ENCODE data around the gene TPP1.

The TPP1 gene

DNA sequence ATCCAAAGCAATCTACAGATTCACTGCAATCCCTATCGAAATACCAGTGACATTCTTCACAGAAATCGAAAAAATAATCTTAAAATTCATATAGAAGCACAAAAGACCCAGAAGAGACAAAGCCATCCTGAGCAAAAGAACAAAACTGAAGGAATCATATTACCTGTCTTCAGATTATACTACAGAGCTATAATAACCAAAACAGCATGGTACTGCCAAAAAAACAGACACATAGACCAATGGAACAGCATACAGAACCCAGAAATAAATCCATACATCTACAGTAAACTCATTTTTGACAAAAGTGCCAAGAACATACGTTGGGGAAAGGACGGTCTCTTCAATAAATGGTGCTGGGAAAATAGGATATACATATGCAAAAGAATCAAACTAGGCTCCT is 34.7 kb downstream of the TPP1 start:
- DNase-seq, result no peak

DNA sequence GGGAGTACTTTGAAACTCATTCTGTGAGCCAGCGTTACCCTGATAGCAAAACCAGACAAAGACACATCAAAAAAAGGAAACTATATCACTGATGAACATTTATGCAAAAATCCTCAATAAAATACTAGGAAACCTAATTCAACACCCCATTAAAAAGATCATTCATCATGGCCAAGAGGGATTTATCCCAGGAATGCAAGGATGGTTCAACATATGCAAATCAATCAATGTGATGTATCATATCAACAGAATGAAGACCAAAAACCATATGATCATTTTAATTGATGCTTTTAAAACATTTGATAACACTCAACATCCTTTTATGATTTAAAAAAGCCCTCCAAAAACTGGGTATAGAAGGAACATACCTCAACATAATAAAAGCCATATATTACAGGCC is 35.6 kb downstream of the TPP1 start:
- DNase-seq, result no peak

DNA sequence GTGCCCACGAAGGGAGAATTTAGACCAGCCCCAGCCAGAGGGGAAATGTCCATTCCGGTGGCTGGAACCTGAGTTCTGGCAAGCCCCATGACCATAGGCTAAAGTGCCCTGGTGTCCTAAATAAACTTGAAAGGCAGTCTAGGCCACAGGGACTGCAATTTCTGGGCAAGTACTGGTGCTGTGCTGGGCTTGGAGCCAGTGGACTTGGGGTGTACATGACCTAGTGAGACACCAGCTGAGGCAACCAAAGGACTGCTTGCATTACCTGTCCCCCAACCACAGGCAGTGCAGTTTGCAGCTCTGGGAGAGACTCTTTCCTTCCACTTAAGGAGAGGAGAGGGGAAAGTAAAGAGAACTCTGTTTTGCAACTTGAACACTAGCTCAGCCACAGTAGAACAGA is 39.5 kb downstream of the TPP1 start:
- DNase-seq, result no peak

DNA sequence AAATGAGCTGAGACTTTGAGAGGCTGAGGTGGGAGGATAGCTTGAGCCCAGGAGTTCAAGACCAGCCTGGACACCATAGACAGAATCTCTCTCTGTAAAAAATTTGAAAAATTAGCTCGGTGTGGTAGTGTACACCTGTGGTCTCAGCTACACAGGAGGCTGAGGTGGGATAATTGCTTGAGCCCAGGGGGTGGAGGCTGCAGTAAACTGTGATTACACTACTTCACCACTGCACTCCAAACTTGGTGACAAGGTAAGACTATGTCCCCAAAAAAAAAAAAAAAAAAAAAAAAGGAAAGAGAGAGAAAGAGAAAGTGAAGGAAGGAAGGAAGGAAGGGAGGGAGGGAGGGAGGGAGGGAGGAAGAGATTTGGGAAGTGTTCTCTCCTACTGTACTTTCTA is 41.1 kb downstream of the TPP1 start:
- DNase-seq, result no peak

GRCh38 chr11:6576471-6577373 is 42.5 kb downstream of the TPP1 start:
- DNase-seq, result no peak

DNA sequence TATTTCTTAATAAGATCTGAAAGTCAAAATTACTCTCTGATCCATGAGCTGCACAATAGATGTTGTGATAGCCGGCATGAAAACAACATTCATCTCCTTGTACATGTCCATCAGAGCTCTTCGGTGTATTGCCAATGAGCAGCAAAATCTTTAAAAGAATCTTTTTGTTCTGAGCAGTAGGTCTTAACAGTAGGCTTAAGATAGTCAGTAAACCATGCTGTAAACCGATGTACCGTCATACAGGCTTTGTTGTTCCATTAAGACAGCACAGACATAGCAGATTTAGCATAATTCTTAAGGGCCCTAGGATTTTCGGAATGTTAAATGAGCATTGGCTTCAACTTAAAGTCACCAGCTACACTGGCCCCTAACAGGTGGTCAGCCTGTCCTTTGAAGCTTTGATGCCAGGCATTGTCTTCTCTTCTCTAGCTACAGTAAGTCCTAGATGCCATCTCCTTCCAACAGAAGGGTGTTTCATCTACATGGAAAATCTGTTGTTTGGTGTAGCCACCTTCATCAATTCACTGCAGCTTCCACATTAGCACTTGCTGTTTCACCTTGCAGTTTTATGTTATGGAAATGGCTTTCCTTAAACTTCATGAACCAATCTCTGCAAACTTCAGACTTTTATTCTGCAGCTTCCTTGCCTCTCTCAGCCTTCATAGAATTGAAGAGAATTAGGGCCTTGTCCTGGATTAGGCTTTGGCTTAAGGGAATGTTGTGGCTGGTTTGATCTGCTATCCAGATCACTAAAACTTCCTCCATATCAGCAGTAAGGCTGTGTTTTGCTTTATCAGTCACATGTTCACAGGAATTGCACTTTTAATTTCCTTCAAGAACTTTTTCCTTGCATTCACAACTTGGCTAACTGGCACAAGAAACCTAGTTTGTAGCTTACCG is 44.2 kb downstream of the TPP1 start:
- DNase-seq, result no peak

GRCh38 chr11:6572215-6572614 is 47.0 kb downstream of the TPP1 start:
- DNase-seq, result no peak

DNA sequence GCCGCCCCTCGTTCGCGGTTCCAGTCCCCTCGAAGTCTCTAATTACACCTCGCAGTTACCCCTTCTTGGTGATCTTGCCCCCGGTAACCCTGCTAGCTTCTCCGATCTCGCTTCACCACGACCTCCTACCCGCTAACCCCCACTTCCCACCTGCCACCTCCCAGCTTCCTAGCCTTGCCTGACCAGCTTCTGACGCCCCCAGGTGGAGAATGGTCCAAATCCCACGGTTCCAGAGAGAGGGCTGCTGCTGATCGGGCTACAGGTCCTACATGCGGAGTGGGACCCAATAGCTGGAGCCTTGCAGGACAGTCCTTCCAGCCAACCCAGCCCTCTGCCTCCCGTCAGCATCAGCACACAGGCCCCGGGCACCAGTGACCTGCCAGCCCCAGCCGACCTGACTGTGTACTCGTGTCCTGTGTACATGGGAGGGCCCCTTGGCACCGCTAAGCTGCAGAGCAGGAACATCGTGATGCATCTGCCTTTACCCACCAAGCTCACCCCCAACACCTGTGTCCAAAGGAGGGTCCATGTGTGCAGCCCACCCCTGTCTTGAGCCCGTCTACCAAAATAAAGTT is 47.7 kb downstream of the TPP1 start:
- DNase-seq, result no peak

- DNase-seq, result no peak
These were observed 48.4 kb downstream of the TPP1 start for GRCh38 chr11:6570691-6571427.

DNA sequence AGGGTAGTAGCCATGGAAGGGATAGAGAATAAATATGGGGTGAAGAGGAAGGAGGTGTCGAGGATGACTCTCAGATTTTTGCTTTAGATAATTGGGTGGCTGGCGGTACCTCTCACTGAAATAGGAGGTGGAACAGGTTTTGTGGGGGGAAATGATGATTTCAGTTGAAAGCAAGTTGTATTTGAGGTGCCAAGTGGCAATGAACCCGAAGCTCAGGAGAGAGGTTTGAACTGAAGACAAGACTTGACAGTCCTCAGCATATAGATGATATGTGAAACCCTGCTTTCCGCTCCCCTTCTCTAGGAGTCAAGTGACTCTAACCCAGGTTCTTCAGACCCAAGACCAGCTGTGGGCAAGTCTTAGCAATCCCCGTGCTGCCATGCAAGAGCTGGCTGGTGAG is 49.5 kb downstream of the TPP1 start:
- DNase-seq, result no peak

- DNase-seq, result no peak
These were observed 50.9 kb downstream of the TPP1 start for GRCh38 chr11:6568191-6568918.

- no peak for DNase-seq
These were observed 51.9 kb downstream of the TPP1 start for GRCh38 chr11:6567371-6567745.

GRCh38 chr11:6566704-6567370 is 52.4 kb downstream of the TPP1 start:
- no peak for DNase-seq

DNA sequence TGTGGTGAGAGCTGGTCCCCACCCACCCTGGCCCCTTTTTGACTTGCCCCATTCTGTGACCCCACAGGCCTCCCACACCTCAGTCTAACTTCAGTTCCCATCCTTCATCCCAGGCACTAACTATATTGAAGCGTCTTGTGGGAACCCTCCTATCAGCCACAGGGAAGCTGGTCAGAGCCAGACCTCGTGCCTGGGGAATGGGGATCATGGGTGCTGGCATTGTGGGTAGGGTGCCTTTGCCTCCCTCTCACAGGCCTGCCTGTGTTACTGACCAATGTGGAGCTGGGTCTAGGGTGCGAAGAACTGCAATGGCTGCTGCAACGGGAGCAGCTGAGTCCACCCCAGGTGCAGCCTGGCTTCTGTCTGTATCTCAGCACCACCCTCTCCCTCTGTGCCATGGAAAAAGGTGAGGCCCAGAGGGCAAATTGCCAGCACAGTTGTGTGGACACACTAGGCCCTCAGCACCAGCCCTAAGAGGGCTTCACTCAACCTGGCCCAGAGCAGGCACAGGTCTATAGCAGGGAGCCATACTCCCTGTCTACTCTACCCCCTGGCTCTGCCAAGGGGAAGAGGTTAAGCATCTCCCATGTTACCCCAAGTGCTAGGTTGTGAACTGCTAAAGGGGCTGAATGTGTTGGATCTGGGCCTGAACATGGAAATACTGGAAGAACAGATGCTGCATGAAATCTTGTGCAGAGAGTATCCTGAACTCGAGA is 53.1 kb downstream of the TPP1 start:
- DNase-seq, result no peak

DNA sequence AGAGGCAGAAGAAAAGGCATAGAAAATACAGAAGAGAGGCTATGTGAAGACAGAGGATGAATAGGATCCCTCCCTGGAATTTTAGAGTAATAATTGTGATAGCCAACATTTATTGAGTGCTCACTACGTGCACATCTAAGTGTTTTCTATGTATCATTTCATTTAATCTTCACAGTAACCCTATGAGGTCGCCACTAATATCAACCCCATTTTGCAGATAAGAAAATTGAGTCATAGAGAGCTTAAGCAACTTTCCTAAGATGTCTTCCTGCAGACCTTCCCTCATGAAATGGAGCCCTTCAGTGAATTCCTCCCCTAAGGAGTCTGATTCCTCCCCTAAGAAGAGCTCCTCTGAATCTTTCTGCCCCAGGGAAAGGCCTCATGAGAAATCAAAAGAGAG is 53.9 kb downstream of the TPP1 start:
- no peak for DNase-seq

DNA sequence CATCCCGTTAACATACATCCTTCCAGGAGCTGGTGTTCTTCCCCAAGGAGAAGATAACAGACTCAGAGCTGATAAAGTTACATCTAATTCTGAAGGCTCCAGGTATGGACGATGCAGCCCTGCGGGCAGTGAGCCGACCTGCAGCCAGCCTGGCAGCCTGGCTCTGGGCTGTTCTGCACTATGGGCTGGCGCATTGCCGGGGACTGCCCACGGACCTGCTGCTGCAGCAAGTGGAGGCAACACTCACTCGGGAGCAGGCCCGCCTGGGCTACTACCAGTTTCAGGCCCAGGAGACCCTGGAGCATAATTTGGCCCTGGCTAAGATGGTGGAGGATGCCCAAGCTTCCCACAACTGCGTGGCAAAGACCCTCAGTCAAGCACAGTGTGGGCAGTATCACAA is 55.6 kb downstream of the TPP1 start:
- DNase-seq, result no peak

DNA sequence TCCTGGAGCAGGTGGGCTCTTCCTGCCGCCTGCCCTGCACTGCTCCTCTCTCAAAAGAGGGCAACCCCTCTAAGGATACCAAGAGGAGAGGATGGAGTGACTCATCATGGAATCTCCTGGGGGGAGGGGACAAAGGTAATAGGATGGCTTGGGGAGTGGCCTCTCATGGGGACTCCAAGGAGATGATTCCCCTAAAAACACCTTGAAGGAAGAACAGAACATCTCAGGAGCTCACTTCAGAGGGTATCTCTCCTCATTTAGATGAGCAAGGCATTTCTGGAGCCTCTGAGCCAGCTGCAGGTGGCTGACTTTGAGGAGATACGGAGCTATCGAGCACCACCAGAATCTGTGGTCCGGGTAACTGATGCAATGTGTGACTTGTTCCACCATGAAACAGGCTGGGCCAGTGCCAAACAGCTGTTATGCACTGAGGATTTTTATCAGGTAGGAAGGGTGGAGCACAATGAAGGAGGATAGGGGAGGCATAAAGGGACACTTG is 56.1 kb downstream of the TPP1 start:
- DNase-seq, result no peak
